GM21526 (cell line): ENCODE results near the gene ZDHHC7.
"Not testable (repeated sequence)": the region's sequence is repeated elsewhere in the genome, so short reads cannot be mapped to it uniquely, and the experiment has no call there.

Experiments
- ATAC-seq: cut with Tn5 transposase; IDR thresholded peaks from one replicate; pipeline ENCODE4 v1.9.1; 2021; ENCODE audit warnings: moderate library complexity; ENCODE audit not compliant: unreplicated experiment, low FRiP score

ZDHHC7 gene

GRCh38 chr16:84947022-84947421 lies 64.3 kb downstream of the ZDHHC7 start:
- ATAC-seq = no peak

DNA sequence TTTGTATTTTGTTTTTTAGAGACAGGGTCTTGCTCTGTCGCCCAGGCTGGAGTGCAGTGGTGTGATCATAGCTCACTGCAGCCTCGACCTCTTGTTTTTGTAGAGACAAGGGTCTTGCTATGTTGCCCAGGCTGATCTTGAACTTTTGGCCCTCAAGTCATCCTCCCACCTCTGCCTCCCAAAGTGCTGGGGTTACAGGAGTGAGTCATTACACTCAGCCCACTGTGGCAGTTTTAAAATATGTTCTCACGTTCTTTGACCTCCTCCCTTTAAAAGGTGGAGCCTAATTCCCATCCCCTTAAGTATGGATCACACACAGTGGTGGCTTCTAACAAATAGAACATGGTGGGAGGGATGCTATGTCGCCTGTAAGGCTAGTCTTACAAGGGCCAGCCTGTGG lies 67.7 kb downstream of the ZDHHC7 start:
- ATAC-seq = no peak

GRCh38 chr16:84942786-84943185 lies 68.5 kb downstream of the ZDHHC7 start:
- no peak for ATAC-seq

GRCh38 chr16:84941921-84942320 lies 69.4 kb downstream of the ZDHHC7 start:
- no peak for ATAC-seq

GRCh38 chr16:84940670-84941551 lies 70.4 kb downstream of the ZDHHC7 start:
- ATAC-seq = no peak

GRCh38 chr16:84938616-84939015 lies 72.7 kb downstream of the ZDHHC7 start:
- ATAC-seq = not testable (repeated sequence)

- no peak for ATAC-seq
Measured at GRCh38 chr16:84937196-84938005, 73.9 kb downstream of the ZDHHC7 start.

DNA sequence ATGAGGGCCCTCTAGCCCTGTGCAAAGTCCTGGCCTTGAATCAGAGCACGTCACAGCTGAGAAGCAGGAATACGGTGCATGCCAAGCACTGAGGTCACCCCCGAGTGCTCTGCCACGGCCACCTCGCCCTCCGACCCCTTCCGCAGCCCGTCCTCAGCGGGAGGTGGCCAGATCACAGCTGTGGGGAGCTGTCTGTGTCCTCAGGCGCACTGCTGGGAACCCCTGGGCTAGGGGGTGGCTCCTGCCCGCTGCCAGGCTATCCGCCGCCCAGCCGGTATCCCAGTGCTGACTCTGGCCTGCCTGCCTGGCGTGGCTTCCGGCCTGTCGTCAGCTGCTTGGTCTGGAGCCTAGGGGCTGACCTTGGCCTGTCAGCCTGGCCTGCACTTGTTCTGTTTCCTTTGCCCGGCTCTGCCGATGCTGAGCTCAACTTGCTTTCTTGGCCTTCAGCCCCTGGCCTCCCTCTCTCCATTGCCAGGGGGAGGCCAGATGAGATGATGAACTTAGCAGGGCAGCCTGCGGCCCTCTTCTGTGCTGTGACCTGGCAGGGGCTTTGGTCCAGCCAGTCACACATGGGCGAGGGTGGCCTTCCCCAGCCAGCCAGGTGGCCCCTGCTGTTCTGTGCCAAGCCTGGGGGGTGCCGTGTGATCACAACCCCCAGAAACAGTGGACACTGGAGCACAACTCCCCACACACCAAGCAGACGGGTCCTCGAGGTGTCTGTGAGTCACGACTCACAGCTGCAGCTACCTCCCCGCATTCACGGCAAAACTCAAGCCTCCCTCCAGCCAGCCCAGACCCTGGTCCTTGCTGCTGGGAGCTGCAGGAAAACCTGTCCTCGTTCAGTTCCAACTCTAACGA lies 77.3 kb downstream of the ZDHHC7 start:
- ATAC-seq = no peak

- ATAC-seq = no peak
Measured at GRCh38 chr16:84932681-84933080, 78.7 kb downstream of the ZDHHC7 start.

- no peak for ATAC-seq
Measured at GRCh38 chr16:84931506-84931905, 79.8 kb downstream of the ZDHHC7 start.

- ATAC-seq = no peak
Measured at GRCh38 chr16:84931107-84931494, 80.2 kb downstream of the ZDHHC7 start.

GRCh38 chr16:84930298-84931106 lies 80.8 kb downstream of the ZDHHC7 start:
- ATAC-seq = no peak

DNA sequence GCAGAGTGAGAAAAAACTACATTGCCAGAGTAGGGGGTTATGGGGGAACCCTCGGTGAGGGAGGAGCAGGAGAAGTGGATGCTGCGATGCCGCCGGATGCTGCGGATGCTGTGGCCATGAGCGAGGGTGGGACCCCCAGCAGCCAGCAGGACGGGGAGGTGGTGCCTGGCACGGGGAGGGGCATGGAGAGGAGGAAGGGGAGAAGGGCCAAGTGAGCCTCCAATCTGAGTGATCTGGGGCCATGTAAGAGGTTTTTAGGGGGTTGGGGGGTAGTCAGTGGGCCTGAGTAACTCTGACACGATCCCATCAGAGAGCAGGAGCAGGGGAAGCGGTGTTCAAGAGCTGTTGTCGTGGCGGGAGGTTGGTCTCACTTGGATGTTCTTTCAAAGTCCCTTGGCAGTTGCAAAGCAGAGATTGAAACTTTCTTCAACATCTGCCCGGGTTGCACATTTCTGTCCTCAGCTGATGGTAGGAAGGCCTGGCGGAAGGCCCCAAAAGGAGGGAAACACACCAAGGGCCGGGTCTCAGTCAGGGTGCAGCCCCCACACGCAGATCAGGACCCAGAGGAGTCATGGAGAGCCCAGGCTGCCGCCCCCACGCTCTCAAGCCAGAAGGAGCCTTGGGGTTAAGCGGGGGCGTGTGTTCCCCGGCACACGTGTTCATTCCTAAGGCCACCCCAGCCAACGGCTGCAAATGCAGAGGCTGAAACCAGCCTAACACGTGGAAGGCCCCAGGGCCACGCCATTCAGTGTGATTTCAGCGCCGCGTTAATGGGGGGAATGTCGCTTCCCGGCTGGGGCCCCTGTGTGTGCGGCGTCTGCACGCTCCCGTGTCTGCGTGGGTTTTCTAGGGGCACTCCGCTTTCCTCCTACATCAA lies 81.7 kb downstream of the ZDHHC7 start:
- ATAC-seq = no peak

GRCh38 chr16:84928679-84929420 lies 82.5 kb downstream of the ZDHHC7 start:
- ATAC-seq = no peak

DNA sequence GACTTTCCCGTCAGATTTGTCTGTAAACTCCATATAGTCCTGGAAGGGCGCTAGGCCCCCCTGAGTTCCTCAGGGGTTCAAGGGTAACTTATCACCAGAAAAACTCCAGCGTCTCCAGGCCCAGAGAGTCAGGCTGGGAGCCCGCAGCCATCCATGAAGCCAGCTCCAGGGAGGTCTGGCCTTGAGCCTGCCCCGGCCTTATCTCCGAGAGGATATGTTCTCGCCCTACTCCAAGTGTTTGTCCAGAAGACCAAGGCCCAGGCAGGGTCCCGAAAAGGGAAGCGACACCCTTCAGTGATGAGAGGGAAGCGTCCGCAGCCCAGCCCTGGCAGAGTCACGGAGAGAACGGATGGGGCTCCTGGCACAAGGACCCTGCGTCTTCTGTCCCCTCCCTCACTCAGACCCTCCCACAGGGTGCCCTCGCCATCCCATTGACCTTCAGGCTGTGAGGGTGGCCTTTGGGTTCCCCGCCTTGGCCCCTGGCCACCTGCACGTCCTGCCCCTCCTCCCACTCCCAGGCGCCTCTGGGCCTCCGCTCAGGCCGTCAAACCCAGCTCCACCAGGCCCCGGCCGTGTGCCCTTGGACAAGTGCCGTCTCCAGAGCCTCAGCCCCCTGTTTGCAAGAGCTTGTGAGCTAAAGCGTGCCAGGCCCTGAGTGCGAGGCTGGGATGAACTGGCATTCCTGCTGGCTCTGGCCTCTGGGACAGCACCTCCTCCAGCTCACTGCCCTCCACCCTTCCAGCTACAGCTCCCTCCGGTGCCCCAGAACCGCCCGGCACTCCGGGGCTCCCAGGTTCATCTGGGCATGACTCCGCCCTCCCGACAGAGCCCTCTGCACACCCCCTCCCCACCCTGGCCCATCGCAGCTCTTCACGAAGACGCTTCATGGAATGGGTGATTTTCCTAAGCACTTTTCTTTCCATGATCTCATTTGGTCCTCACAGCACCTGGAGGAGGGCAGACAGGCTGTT lies 83.4 kb downstream of the ZDHHC7 start:
- no peak for ATAC-seq

DNA sequence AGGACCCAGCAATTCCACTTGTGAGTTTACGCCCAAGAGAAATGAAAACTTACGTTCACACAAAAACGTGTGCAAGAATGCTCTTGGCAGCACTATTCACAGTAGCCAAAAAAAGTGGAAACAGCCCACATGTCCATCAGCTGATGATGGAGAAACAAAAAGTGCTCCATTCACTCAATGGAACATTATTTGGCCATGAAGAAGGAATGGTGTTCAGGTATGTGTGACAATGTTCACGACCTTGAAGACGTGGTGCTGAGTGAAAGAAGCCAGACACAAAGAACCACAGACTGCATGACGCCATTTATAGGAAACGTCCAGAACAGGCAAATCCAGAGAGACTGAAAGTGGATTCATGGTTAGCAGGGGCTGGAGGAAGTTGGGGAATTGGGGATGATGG lies 84.9 kb downstream of the ZDHHC7 start:
- ATAC-seq = no peak

DNA sequence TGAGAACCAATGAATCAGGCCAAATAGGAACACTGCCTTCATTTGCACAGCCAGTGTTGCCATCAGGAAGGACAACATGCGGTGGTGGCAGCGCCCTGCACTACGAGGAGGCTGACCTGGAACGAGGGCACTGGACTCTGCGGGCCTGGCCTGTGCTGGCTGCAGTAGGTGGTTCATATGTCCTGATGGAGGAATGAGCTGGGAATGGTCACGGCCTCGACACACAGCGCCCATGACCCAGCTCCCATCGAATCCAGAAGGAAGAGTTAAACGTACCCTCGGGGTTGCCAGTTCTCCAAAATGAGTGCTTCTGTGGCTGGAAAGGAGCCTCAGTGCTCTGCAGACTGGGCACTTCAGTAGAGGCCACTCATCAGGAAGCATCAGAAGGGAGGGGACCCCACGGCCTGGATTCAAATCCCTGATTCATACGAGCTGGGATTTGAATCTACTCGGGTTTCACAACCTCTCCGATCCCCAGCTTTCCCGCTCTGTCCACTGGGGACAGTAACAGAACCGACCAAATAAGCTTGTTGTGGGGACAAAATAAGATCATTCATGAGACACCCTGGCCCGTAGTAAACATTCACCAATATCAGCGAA lies 85.5 kb downstream of the ZDHHC7 start:
- no peak for ATAC-seq
